Inflammatory macrophage treated with lipopolysaccharide for 4 hours (primary cell): ENCODE measurements around the gene EXOC3L1.
A peak's percentile ranks its signal among the peaks of the same experiment; 100 is the strongest.

ENCODE experiments used
- DNase-seq: peaks from one replicate; pipeline ENCODE4 v3.0.0-alpha.2; 2020

EXOC3L1 gene, protein sequence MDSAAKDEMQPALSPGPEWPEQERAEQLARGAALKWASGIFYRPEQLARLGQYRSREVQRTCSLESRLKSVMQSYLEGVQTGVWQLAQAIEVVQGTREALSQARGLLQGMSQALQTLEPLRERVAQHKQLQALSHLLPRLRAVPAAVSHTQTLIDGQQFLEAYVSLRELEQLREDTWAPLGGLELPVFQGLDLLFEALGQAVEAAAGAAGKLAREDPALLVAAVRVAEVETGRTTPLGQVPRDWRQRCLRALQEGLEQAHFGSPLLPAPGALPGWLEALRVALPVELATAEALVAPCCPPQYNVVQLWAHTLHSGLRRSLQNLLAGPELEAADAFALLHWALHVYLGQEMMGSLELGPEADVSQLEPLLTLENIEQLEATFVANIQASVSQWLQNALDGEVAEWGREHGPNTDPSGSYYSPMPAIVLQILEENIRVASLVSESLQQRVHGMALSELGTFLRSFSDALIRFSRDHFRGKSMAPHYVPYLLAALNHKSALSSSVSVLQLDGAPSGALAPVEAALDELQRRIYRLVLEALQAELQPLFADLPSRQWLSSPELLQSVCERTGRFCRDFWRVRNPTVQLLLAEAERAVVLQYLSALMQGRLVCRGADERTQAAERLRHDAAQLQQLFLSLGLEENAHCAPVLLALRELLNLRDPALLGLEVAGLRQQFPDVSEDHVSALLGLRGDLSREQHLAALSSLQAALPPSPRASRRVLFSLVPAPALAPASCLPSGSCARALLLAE

DNA sequence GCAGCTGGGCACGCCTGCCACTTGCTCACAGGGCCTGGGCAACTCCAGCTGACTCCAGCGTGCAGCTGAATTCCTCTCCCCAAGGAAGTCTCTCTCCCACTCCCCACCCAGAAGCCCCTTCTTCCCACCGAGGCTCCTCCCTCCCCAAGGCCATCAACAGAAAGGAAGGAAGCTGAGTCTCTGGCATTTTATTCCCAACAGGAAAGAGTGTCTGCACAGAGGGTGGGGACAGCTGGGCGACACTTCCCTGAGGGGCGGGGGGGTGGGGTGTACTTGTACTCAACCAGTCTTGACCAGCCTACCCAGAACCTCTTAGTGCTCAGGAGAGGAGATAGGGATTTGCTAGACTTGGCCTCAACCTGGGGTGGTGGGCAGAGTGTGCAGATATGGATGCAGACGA is at the start of gene EXOC3L1:
TSS of gene EXOC3L1 (minus strand) at position 96 of the 400 bp plus-strand sequence. CDS start 460 bp downstream, outside the sequence.
- no peak for DNase-seq

DNA sequence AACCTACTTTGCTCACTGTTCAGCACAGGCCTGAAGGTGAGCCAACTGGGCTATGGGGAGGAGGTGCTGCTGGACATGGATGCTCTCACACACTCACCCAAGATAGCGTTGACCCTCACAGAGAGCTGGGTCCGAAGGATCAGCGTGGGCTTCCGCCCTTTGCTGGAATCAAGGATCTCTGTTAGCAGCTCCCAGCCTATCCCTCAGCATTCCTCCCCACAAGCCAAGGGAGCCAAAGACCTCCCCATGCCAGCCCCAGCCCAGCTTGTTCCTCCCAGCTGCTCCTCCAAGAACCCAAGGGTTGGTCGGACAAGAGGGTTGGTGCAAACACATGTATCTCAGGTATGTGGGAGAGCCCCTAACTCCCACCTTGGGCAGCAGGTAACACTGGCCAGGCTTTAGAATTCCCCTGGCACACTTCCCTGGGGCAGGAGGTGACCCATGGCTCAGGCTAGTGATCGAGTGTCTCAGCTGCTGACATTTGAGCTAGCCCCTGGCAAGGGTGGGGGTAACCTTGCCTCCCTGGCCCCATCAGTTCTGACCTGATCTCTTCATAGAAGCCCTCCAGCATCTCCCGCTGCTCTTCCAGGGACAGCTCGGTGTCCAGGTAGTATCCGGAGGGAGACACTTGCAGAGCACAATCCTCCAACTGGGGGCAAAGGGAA is 49.0 kb upstream of the EXOC3L1 start:
- no peak for DNase-seq

DNA sequence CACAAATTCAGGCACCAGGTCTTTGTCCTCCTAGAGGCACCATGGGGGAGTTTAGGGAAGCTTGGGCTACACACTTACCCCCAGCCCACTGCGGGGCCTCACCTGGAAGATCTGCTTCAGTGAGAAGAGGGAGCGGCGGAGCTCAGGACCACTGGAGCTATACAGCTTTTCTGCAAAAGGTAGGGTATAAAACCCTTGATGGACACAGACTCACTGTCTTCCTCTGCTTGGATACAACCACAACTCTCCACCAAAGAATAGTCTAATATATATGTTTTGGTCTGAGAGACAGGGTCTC is 48.3 kb upstream of the EXOC3L1 start:
- no peak for DNase-seq

DNA sequence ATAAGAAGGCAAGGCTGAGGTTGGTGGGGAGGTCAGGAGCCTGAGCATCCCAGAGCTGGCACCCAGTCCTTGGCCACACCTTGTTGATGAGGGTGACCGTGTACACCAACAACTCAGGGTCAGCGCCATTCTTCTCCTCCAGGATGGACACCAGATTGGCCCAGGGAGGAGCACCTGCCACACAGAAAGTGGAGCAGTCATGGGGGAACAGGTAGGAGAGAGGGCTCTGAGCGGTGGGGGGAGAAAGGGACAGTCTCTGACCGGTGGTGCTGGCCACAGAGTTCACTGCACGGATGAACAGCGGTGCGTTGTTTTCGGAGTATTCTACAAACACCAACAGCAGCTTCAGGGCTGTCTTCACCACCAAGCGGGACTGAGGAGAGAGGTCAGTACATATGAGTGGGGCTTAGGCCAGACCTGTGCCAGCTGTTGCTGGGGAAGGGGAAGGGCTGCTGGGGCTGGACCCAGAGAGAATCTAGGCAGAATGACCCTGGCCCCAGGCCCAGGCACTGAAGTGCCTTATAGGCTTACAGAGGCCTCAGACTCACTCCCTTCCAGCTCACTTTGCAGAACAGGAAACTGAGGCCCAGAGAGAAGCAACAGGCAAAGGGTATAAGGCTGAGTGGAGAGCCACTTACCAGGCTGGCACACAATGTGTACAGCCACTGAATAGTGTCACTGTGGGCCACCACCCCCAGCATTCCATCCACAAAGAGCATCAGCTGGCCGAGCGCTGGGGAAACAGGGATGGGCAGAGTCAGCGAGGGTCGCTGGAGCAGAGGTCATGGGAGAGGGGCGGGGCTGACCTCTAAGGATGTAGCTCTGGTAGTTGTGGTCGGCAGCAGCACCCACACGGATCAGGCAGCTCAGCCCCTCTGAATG is 47.7 kb upstream of the EXOC3L1 start:
- no peak for DNase-seq

DNA sequence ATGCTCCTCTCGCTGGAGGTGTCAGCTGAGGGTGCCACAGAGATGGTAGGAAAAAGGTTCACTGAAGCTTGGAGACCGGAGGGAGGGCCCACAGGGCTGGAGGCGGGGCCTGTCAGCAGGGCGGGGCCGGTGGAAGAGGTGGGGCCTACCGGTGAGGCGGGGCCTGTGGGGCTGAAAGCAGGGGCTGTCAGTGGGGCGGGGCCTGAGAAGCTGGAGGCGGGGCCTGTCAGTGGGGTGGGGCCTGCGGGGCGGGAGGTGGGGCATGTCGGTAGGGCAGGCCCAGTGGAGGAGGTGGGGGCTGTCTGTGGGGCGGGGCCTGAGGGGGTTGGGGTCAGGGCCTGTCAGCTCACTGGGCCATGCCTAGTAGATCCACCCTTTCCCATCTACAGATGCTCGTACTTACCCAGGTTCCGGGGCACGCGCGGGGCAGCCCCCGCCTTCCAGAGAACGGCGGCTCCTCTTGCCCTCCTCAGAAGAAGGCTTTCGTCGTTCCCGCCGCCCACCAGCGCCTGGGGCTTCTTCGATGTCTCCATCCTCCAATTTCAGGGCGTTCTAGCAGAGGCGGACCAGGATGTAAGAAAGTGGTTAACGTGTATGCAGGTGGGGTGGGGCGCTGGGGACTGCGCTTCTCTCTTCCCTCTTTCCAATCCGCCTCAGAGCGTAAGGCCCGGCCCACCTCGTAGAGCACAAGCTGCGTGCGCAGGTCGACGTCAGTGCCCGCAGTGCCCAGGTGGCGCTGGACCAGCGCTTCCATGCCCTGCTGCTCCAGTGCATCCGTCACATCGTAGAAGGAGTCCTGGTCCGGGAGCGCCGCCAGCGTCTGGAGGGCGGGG is 46.8 kb upstream of the EXOC3L1 start:
- peak; percentile 75 for DNase-seq

DNA sequence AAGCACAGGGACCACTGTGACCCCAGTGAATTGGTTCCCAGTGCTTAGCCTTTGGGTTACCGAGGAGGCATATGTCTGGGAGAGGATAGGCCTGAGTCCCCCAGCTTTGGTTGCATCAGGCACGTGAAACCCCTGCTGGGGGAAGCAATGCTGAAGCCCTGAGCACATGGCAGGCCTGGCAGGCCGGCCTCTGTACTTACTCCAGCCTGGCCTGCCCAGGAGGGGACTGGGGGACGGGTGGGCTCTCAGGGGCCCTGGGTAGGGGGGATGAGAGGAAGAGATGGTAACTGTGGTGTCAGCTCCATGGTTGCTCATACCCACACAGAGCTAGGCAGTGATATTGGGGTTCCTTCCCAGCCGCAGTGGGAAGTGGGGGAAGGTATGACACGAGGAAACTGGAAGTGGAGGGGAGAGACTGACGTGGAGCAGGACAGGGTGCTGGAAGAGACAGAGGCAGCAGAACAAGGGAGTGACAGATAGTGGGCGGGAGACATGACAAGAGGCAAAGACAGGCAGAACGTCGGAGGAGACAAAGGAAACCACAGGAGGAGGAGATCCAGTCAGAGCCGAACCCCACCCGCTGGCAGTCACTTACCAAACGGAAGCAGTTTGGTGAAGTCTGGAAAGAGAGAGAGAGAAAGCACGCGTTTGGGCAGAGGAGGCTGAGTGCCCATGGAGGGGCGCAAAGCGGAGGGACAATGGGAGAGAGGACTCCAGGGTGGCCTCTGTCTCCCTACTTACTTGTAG is 46.1 kb upstream of the EXOC3L1 start:
- DNase-seq, result peak; percentile 52

DNA sequence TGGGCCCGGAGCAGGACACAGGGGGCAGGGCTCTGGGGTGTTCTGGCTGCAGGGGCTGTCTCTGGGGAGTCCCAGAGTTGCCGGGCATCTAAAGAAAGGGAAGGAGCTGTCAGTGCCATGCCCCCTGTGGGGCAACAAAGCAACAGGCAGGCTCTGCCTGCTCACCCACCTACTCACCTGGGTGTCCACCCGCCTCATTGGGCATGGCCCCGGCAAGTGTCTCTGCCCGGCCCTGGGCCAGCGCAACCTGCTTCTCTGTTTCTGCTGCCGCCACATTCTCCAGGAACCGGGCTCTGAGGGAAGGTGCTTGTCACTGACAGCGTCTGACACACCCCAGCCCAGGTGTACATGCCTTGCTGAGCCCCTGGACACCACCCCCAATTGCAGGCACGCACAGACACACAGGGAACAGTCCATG is 44.3 kb upstream of the EXOC3L1 start:
- no peak for DNase-seq

DNA sequence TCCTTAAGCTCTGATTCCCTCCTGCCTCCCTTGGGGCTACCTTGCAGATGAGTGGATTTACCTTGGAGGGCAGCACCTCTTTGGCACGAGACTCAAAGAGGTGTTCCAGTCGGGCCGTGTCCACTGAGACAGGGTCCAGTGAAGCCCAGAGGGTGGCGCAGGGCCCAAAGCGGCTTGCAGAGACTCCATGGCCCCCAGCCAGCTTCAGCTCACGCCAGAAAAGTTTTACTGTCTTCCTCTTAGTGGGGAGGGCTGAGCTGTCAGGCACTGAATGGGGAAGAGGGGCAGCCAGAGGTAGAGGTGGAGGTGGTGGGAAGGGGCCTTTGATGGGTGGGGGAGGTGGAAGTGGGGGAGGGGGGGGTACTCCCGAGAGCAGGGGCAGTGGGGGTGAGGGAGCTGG is 43.7 kb upstream of the EXOC3L1 start:
- no peak for DNase-seq

DNA sequence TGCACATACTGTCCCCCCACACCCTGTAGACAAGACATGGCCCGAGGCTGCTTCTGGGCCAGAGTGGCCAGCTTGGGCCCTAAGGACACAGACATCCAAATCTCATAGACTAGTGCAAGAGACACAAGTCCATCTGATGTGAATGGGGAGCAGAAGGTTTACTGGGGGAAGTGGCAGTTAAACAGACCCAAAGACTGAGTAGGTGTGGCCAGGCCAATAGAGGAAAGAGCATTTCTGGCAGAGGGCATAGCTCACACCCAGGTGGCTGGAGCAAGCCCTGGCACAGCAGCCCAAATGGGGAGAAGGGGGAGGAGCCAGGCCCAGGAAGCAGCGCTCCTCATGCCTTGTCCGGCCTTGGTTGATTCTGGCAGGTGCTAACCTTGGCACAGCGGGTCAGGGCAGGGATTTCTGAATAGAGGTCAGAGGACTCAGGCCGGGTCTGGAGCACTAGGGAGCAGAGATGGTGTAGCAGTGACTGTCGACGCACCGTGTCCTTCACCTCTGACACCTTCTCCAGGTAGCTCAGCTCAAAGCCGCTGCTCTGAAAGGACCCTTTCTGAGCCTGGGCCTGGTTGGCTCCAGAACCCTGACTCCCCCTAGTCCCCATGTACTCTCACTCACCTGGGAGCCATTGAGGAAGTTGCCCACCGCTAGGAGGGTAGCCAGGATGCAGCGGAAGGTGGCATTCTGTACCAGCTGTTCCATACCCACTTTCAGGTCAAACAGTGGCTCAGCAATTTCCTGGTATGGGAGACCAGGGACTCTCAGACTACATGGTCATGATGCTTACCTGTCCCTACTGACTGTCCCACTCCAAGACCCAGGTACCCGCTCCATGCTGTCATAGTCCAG is 41.1 kb upstream of the EXOC3L1 start:
- DNase-seq, result no peak

DNA sequence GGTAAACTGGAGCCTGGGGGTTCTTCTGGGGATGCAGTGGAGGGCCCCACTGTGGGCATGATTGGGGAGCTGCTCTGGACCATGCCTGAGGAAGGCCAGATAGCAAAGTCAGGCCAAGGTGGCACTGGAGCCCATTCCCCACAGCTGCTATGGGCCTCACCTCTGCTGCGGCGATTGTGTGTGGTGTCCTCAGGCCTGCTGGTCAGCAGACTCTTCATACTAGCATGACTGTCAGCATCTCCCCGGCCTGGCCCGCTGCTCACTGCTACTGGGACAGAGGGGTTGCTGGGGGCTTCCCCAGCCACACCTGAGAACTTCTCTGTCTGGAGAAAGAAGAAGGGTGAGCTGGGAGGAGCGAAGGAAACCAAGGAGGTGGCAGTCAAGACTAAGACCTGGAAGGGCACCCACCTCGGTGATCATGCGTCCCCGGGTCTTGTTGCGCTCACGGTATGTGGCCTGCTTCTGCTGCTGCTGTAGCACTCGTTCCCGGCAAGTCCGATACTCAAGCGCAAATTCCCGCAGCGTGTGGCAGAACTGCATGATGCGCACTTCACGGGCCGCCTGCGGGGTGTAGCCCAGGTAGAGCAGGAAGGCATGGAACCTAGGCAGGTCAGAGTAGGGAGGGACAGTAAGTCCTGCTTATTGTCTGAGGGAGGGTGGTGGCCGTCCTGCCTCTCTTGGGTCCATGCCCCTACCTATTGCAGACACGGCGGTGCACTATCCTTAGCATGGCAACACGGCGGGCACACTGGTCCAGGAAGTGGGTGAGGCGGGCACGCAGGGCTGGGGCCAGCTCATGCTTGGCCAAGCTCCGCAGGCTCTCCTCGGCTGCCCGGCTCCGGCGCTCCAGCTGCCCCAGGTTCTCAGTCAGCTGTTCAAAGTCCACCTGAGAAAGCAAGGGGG is 40.2 kb upstream of the EXOC3L1 start:
- no peak for DNase-seq

DNA sequence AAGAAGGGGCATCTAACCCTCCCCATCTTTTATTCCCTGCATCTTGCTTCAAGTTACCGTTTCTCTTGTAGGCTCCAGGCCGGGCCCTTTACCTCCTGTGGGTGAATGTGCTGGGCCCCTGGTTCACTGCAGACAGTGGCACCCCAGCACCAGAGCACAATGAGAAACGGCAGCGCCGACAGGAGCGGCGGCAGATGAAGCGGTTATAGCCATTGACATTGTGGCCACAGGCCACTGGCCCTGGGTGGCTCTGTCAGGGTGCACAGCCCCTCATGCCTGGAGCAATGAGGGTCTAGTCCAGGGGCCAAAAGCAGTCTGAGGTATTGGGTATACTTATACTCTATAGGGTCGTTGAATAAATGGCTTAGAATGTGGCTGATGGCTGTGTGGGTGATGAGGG is 39.0 kb upstream of the EXOC3L1 start:
- no peak for DNase-seq

DNA sequence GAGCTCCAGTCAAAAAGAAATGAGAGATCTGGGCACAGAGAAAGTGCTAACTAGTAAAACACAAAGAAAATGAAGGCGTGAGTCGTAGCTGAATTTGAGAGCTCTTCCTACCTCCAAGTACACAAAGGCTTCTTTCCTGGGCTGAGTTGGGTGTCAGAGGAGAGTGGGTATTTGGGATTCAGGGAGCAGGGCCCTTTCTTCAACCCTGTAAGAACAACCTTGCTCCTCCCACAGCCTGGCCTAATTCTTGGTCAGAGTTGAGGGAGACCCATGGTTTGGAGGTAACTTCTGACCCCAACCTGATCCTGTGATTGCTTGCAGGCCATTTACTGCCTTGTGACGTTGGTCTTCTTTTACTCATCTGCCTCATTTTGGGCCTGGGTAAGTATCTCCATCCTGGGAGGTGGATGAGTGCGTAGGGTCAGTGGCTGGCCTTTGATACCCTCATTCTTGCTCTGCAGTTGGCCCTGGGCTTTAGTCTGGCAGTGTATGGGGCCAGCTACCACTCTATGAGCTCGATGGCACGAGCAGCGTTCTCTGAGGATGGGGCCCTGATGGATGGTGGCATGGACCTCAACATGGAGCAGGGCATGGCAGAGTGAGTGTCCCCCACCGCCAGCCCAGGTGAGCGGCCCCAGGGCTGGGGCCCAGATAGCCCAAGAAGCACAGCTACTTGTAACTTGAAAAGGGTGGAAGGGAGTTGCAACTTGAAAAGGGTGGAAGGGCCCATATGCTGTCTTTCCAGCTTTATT is 38.3 kb upstream of the EXOC3L1 start:
- DNase-seq, result no peak

DNA sequence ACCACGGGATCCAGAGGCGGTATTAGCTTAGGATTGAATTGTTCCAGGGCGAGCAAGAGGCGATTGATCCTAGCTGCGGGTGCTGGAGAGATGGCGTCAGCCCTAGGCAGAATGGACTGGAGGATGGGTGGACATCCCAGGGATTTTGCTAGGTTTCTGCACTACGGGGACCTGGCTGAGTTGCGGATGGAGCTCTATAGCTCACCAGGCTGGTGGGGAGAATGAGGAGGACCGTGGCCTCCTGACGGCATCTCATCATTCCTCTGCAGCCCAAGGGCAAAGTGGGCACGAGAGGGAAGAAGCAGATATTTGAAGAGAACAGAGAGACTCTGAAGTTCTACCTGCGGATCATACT is 37.6 kb upstream of the EXOC3L1 start:
- no peak for DNase-seq

DNA sequence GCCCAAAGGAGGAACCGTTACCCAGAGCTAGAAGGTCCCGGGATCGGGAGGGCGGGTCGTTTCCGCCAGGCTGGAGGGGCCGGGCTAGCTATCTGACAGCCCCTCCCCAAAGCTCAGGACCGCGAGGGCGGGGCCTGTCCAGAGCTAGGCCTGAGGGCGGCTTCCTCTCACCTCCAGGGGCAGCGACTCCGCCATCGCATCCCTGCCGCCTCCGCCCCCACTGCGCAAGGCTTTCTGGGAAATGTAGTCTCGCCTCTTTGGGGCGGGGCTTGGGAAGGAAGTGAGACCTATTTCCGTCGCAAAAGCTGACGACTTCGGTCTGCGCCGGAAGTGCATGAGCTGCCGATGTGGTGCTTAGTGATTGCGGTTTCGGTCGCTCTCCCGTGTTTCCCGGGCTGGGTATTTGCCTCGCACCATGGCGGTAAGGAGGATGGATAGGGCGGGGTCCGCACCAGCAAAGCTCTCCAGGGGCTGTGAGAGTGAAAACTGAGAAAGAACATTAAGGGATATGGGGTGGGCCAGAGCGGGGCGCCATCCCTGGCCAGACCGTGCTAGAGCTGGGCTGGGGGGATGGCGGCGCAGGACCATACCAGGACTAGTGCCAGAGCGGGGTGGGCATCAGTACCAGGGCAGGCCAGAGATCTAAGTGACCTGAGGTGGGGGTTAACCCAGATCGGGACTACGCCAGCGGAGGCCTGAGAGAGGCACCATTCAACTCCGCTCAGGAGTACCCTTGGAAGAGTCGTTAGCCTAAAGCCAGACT is 37.0 kb upstream of the EXOC3L1 start, which contains the start of gene TMEM208:
TSS of gene TMEM208 (plus strand) at position 327 of the 763 bp plus-strand sequence. CDS start at position 416, 89 bp downstream.
- peak; percentile 99 for DNase-seq

DNA sequence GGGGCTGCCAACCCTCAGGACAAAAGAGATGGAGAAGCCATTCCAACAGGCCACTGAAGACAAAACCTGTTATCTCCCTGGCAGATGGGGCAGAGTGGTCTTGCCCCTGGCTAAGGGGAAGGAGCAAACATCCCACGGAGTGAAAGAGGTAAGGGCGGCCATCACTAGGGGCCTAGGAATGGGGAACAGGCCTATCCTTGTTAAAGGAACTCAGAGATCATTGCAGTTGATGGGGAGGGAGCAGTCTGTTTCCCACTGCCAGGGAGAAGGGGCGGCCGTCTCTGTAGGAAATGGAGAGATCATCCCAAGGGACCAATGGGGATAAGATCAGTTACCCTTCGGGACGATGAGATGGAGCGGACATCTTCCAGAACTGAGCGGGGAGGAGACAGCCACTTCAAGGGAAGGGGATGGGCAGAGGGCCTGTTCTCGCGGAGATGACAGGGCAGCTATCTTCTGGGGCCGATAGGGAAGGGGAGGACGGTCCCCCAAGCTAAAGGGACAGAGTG is 36.4 kb upstream of the EXOC3L1 start:
- DNase-seq, result no peak

DNA sequence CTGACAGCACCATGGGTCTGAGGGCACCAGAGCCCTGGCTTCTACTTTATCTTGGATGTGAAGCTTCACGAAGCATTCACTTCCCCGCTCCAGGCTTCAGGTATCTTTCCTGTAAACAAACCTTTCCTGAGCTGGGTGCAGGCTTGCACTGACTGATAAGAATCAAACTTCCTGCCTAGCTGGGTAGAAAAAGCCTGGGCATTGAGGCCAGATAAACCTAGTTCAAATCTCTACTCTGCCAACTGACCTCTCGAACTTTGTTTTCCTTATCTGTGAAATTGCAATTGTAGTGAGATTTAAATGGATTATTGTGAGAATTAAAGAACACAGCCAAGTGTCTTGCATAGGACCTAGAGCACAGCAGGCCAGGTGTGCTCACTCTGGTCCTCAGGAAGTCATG is 34.1 kb upstream of the EXOC3L1 start:
- no peak for DNase-seq
